NCI-H446 (cell line): ENCODE data around the gene COMMD1.
"Not testable (repeated sequence)": the region's sequence is repeated elsewhere in the genome, so short reads cannot be mapped to it uniquely, and the experiment has no call there.

Experiments
- DNase-seq, 2 experiments: peaks; one replicate each; lab custom pipeline; 2025; lab: John Stamatoyannopoulos, UW

COMMD1 gene

GRCh38 chr2:62071760-62072680 lies 166.5 kb downstream of the COMMD1 start:
- no peak for DNase-seq

- no peak for DNase-seq
Measured at GRCh38 chr2:62074233-62074632, 168.8 kb downstream of the COMMD1 start.

GRCh38 chr2:62076980-62077638 lies 171.6 kb downstream of the COMMD1 start:
- no peak for DNase-seq

GRCh38 chr2:62084801-62085200 lies 179.3 kb downstream of the COMMD1 start:
- no peak for DNase-seq

GRCh38 chr2:62089658-62090057 lies 184.2 kb downstream of the COMMD1 start:
- no peak for DNase-seq

- DNase-seq, result no peak
Measured at GRCh38 chr2:62091471-62091870, 186.0 kb downstream of the COMMD1 start.

GRCh38 chr2:62099050-62099449 lies 193.6 kb downstream of the COMMD1 start:
- DNase-seq, result no peak

- no peak for DNase-seq
Measured at GRCh38 chr2:62099523-62100175, 194.2 kb downstream of the COMMD1 start.

- no peak for DNase-seq
Measured at GRCh38 chr2:62101886-62102285, 196.4 kb downstream of the COMMD1 start.

GRCh38 chr2:62102402-62102920 lies 197.0 kb downstream of the COMMD1 start:
- DNase-seq, result no peak

- no peak for DNase-seq
Measured at GRCh38 chr2:62109554-62109953, 204.1 kb downstream of the COMMD1 start.

GRCh38 chr2:62110415-62111025 lies 205.0 kb downstream of the COMMD1 start:
- no peak for DNase-seq

- DNase-seq, result no peak
Measured at GRCh38 chr2:62112179-62112578, 206.7 kb downstream of the COMMD1 start.

- no peak for DNase-seq
Measured at GRCh38 chr2:62114564-62114963, 209.1 kb downstream of the COMMD1 start.

- DNase-seq, result no peak
Measured at GRCh38 chr2:62116983-62117382, 211.5 kb downstream of the COMMD1 start.

GRCh38 chr2:62118160-62118559 lies 212.7 kb downstream of the COMMD1 start:
- no peak for DNase-seq

- DNase-seq, result no peak
Measured at GRCh38 chr2:62119311-62119974, 214.0 kb downstream of the COMMD1 start.

GRCh38 chr2:62126239-62126638 lies 220.8 kb downstream of the COMMD1 start:
- DNase-seq, result not testable (repeated sequence)

GRCh38 chr2:62133320-62133823 lies 227.9 kb downstream of the COMMD1 start:
- no peak for DNase-seq

- DNase-seq, result no peak
Measured at GRCh38 chr2:62136956-62137830, 231.7 kb downstream of the COMMD1 start.
